ENCODE results near the gene ALDH1L1.

ALDH1L1 gene

DNA sequence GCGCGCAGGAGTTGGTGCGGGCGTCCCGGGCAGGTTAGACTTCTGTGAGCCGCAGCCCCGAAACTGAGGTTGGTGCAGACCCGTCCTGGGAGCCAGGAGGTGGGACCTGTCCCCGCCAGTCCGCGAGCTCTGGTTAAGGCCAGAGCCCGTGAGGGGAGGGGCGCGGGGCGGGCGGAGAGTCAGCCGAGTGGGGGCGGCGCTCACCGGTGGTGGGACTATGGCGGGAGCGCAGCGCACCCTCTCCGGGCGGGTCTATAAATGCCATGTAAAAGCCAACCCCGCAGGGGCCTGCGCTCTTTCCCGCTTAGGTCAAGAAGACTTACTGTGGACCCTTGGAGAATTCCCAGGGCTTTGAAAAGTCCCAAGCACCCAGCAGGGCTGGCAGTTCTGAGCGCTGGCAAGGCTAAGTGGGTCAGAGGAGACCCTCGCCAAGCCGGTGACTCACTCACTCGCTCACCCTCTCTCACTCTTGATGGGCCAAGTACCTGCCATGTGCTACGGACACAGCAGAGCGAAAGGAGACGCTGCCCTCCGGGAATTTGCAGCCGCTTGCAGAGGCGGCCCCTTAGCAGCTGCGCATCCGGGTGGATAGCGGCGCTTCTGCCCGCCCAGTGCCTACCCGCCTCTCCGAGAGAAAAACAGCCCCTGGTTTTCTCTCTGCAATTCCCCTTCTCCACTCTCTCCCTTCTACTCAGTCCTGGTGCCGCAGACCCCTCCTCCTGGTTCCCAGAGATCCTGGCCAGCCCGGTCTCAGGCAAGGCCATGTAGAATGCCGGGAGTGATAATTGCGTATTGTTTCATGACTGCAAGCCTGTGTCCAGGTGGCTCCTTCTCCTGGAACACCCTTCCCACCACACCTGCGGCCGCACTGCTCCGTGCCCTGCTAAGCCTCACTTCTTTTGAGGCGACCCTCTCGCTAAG is at the start of gene ALDH1L1:
Gene ALDH1L1, minus strand, starts transcription at position 110 of the 921 bp plus-strand sequence. CDS start 19,607 bp downstream, outside the sequence.
- H3K9me3 ChIP-seq (ENCODE audit: control insufficient read depth, insufficient read depth, low read length), result no peaks in the 10 kb centered on the region
- peak within 1 kb of the TSS; percentile 48; the same call in 1 of the 2 replicates for H3K4me3 ChIP-seq (ENCODE audit: low read length)
- no peaks in the 10 kb centered on the region for H3K36me3 ChIP-seq (ENCODE audit: control insufficient read depth, insufficient read depth, low read length)
- WGBS (ENCODE audit: insufficient coverage, insufficient read length), result no CpG with 5 or more reads among the region's 54 CpGs
- peaks cover 9% of the 10 kb centered on the region; the same call in 1 of the 2 replicates for H3K27me3 ChIP-seq (ENCODE audit: control insufficient read depth, insufficient read depth, low read length)
- no peaks in the 10 kb centered on the region for H3K4me1 ChIP-seq (ENCODE audit: control insufficient read depth, insufficient read depth, low read length)
- no peak within 1 kb of the TSS for H3K27ac ChIP-seq (ENCODE audit: low read length)
- DNase-seq (ENCODE audit: low read depth, low spot score), result no peak

- Histone ChIP-seq H3K9me3 (ENCODE audit: control insufficient read depth, insufficient read depth, low read length) (no peaks in the 10 kb centered on the region), H3K4me1 (ENCODE audit: control insufficient read depth, insufficient read depth, low read length) (no peaks in the 10 kb centered on the region), H3K36me3 (ENCODE audit: control insufficient read depth, insufficient read depth, low read length) (no peaks in the 10 kb centered on the region), H3K4me3 (ENCODE audit: low read length) (no peak overlapping the region), H3K27me3 (ENCODE audit: control insufficient read depth, insufficient read depth, low read length) (no peaks in the 10 kb centered on the region), H3K27ac (ENCODE audit: low read length) (no peak overlapping the region)
- no peak for DNase-seq (ENCODE audit: low read depth, low spot score)
- no CpG with 5 or more reads among the region's 1 CpG for WGBS (ENCODE audit: insufficient coverage, insufficient read length)
These were observed 46.0 kb upstream of the ALDH1L1 start for GRCh38 chr3:126226374-126226773.

DNA sequence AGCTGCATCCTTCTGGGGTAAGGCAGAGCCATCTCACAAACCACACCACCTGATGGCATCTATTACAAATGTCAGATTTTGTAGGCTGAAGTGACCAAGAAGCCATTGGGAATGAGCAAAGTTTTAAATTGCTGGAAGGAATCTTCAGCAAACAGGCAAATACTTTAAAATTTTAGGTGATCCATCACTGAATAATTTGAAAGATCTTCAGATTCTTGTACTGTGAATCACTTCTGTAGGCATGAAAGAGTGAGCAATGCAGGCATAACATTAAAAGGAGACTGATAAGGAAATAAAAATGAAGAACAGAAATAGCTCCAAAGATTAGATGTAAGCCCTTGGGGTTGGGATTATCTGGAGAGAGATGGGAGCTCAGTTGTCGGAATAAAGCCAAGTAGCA is 36.0 kb upstream of the ALDH1L1 start:
- Histone ChIP-seq H3K9me3 (ENCODE audit: control insufficient read depth, insufficient read depth, low read length) (no peaks in the 10 kb centered on the region), H3K4me3 (ENCODE audit: low read length) (no peak overlapping the region), H3K27me3 (ENCODE audit: control insufficient read depth, insufficient read depth, low read length) (peaks cover 2% of the 10 kb centered on the region; the same call in 1 of the 2 replicates), H3K4me1 (ENCODE audit: control insufficient read depth, insufficient read depth, low read length) (peaks cover 3% of the 10 kb centered on the region; the same call in 1 of the 2 replicates), H3K36me3 (ENCODE audit: control insufficient read depth, insufficient read depth, low read length) (no peaks in the 10 kb centered on the region), H3K27ac (ENCODE audit: low read length) (no peak overlapping the region)
- no CpG with 5 or more reads among the region's 1 CpG for WGBS (ENCODE audit: insufficient coverage, insufficient read length)
- no peak for DNase-seq (ENCODE audit: low read depth, low spot score)

- H3K27ac ChIP-seq (ENCODE audit: low read length), result no peak overlapping the region
- no CpG with 5 or more reads among the region's 50 CpGs for WGBS (ENCODE audit: insufficient coverage, insufficient read length)
- no peak for DNase-seq (ENCODE audit: low read depth, low spot score)
- H3K27me3 ChIP-seq (ENCODE audit: control insufficient read depth, insufficient read depth, low read length), result peaks cover 2% of the 10 kb centered on the region; the same call in 1 of the 2 replicates
- no peaks in the 10 kb centered on the region for H3K36me3 ChIP-seq (ENCODE audit: control insufficient read depth, insufficient read depth, low read length)
- peak overlapping the region; percentile 43; the same call in 1 of the 2 replicates for H3K4me3 ChIP-seq (ENCODE audit: low read length)
- peaks cover 6% of the 10 kb centered on the region; the same call in 1 of the 2 replicates for H3K4me1 ChIP-seq (ENCODE audit: control insufficient read depth, insufficient read depth, low read length)
- no peaks in the 10 kb centered on the region for H3K9me3 ChIP-seq (ENCODE audit: control insufficient read depth, insufficient read depth, low read length)
These were observed 33.1 kb upstream of the ALDH1L1 start for GRCh38 chr3:126213379-126214028.

DNA sequence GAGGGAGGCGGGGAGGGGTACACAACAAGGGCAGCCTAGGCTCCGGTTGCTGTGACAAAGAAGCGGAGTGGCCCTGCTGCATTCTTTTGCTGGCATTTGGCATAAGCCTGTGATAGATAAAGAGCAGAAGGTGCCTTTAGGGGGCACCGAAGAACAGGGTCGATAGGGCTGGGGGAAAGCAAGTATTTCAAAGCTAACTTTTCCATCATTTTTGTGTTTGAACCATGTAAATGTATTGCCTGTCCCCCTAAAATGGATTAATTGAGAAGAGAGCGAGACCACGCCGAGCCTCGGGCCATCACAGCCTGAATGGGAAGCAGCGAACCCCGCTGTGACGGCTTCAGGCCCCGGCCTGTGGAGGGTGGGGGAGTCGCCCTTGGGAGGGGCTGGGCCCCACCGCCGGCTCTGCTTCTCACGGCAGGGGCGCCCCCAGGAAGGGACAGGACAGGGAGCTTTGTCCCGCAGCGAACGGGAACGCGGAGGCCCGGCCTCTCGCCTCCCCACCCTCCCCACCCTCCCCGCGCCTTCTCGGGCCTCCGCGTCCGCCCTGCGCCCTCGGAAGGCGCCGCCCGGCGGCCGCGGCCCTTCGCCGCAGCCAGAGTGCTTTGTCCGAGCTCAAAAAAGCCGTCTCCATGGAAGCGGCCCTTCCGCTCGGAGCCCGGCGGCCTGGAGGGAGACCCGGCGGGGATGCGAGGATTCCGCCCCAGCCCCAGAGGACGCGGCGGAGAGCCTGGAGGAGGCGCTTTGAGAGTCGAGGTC is 32.4 kb upstream of the ALDH1L1 start:
- H3K9me3 ChIP-seq (ENCODE audit: control insufficient read depth, insufficient read depth, low read length), result no peaks in the 10 kb centered on the region
- peak overlapping the region; percentile 43; the same call in 1 of the 2 replicates for H3K4me3 ChIP-seq (ENCODE audit: low read length)
- H3K27ac ChIP-seq (ENCODE audit: low read length), result no peak overlapping the region
- H3K4me1 ChIP-seq (ENCODE audit: control insufficient read depth, insufficient read depth, low read length), result peaks cover 6% of the 10 kb centered on the region; the same call in 1 of the 2 replicates
- H3K36me3 ChIP-seq (ENCODE audit: control insufficient read depth, insufficient read depth, low read length), result no peaks in the 10 kb centered on the region
- DNase-seq (ENCODE audit: low read depth, low spot score), result peak; percentile 48
- peaks cover 2% of the 10 kb centered on the region; the same call in 1 of the 2 replicates for H3K27me3 ChIP-seq (ENCODE audit: control insufficient read depth, insufficient read depth, low read length)
- no CpG with 5 or more reads among the region's 57 CpGs for WGBS (ENCODE audit: insufficient coverage, insufficient read length)

GRCh38 chr3:126212250-126212619 is 31.8 kb upstream of the ALDH1L1 start:
- Histone ChIP-seq H3K4me3 (ENCODE audit: low read length) (no peak overlapping the region), H3K27me3 (ENCODE audit: control insufficient read depth, insufficient read depth, low read length) (peaks cover 2% of the 10 kb centered on the region; the same call in 1 of the 2 replicates), H3K9me3 (ENCODE audit: control insufficient read depth, insufficient read depth, low read length) (no peaks in the 10 kb centered on the region), H3K27ac (ENCODE audit: low read length) (no peak overlapping the region), H3K4me1 (ENCODE audit: control insufficient read depth, insufficient read depth, low read length) (peaks cover 6% of the 10 kb centered on the region; the same call in 1 of the 2 replicates), H3K36me3 (ENCODE audit: control insufficient read depth, insufficient read depth, low read length) (no peaks in the 10 kb centered on the region)
- no peak for DNase-seq (ENCODE audit: low read depth, low spot score)
- WGBS (ENCODE audit: insufficient coverage, insufficient read length), result no CpG with 5 or more reads among the region's 2 CpGs

DNA sequence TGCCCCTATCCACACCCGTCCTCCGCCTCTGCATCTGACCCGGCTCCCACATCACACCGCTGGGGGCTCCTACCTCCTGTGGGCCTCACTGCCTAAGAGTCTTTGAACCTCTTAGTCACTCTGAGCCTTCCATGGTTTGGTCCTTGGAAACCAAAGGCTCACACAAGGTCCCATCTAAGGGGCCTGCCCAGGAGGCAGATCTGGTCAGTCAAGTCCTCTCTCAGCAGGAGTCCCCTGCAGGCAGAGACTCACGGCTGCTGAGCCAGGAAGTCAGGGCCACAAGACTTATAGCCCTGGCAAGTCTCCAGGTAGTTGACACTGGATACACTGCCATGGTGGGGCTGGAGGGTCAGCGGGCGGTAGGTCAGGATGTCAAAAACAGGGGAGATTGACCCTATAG is 31.2 kb upstream of the ALDH1L1 start:
- no peaks in the 10 kb centered on the region for H3K36me3 ChIP-seq (ENCODE audit: control insufficient read depth, insufficient read depth, low read length)
- H3K4me3 ChIP-seq (ENCODE audit: low read length), result no peak overlapping the region
- H3K9me3 ChIP-seq (ENCODE audit: control insufficient read depth, insufficient read depth, low read length), result no peaks in the 10 kb centered on the region
- no peak for DNase-seq (ENCODE audit: low read depth, low spot score)
- no peak overlapping the region for H3K27ac ChIP-seq (ENCODE audit: low read length)
- H3K27me3 ChIP-seq (ENCODE audit: control insufficient read depth, insufficient read depth, low read length), result peaks cover 2% of the 10 kb centered on the region; the same call in 1 of the 2 replicates
- peaks cover 6% of the 10 kb centered on the region; the same call in 1 of the 2 replicates for H3K4me1 ChIP-seq (ENCODE audit: control insufficient read depth, insufficient read depth, low read length)
- WGBS (ENCODE audit: insufficient coverage, insufficient read length), result no CpG with 5 or more reads among the region's 7 CpGs

DNA sequence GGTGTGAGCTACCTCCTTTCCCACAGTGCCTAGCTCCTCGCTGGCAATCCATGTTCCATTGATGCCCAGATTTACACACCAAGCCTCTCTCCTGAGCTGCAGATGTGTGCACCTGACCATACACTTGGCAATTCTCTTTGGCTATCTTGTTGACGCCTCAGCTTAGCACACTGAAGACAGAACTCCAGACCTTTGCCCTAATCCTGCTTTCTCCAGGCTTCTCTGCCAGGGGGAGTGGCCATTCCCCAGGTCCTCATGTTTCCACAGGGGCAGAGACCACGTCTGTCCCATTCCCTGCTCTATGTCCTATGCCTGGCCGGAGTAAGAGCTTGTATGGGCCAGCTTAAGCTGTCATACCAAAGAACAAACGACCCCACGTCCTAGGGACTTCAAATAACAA is 30.2 kb upstream of the ALDH1L1 start:
- DNase-seq (ENCODE audit: low read depth, low spot score), result no peak
- WGBS (ENCODE audit: insufficient coverage, insufficient read length), result no CpG with 5 or more reads among the region's 6 CpGs
- H3K36me3 ChIP-seq (ENCODE audit: control insufficient read depth, insufficient read depth, low read length), result no peaks in the 10 kb centered on the region
- H3K27me3 ChIP-seq (ENCODE audit: control insufficient read depth, insufficient read depth, low read length), result peaks cover 2% of the 10 kb centered on the region; the same call in 1 of the 2 replicates
- H3K4me1 ChIP-seq (ENCODE audit: control insufficient read depth, insufficient read depth, low read length), result peaks cover 6% of the 10 kb centered on the region; the same call in 1 of the 2 replicates
- H3K9me3 ChIP-seq (ENCODE audit: control insufficient read depth, insufficient read depth, low read length), result no peaks in the 10 kb centered on the region
- no peak overlapping the region for H3K4me3 ChIP-seq (ENCODE audit: low read length)
- no peak overlapping the region for H3K27ac ChIP-seq (ENCODE audit: low read length)

DNA sequence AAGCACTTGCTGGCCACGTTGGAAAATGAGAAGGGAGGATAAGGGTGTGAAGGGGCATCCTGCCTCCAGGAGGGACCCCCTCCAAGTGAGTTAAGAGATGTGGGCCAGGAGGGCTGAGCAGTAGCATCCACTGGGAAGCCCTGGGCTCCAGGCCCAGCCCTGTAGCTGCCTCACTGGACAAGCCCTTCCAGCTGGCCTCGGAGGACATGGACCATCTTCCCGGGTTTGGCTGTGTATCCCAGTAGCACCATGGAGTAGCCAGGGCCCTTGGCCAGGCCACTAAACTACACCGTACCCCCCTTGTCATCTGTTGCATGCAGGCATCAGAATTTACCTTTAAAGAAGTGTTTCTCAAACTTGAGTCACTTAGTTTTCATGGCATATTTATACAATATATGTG is 29.4 kb upstream of the ALDH1L1 start:
- Histone ChIP-seq H3K9me3 (ENCODE audit: control insufficient read depth, insufficient read depth, low read length) (no peaks in the 10 kb centered on the region), H3K4me3 (ENCODE audit: low read length) (no peak overlapping the region), H3K27ac (ENCODE audit: low read length) (no peak overlapping the region), H3K4me1 (ENCODE audit: control insufficient read depth, insufficient read depth, low read length) (peaks cover 6% of the 10 kb centered on the region; the same call in 1 of the 2 replicates), H3K36me3 (ENCODE audit: control insufficient read depth, insufficient read depth, low read length) (no peaks in the 10 kb centered on the region), H3K27me3 (ENCODE audit: control insufficient read depth, insufficient read depth, low read length) (peaks cover 2% of the 10 kb centered on the region; the same call in 1 of the 2 replicates)
- no CpG with 5 or more reads among the region's 4 CpGs for WGBS (ENCODE audit: insufficient coverage, insufficient read length)
- no peak for DNase-seq (ENCODE audit: low read depth, low spot score)
